Hepatocyte (in vitro differentiated cells): Measurements from ENCODE around the gene GNAZ. TPM values are rescaled to one million over a fixed set of nuclear protein-coding genes. Genes with fewer than 3 reads are reported as not detected.

Experiments used
- DNase-seq: peaks from one replicate; pipeline ENCODE4 v3.0.0-alpha.2; 2016; ENCODE audit warnings: low spot score
- H2AFZ ChIP-seq: fragments of 200-600 bp; sonication (generic); 2 replicates; pipeline ENCODE4 v1.6.0; 2016; ENCODE audit warnings: antibody characterized with exemption, mild to moderate bottlenecking
- H3K27ac ChIP-seq: fragments of 200-600 bp; sonication (generic); 2 replicates; pipeline ENCODE4 v1.5.1; 2016; ENCODE audit warnings: mild to moderate bottlenecking
- H3K27me3 ChIP-seq: fragments of 200-600 bp; sonication (generic); 2 replicates; pipeline ENCODE4 v1.6.1; 2016
- H3K36me3 ChIP-seq: fragments of 200-600 bp; sonication (generic); replicated peaks from 2 replicates; pipeline ENCODE4 v1.5.1; 2016; ENCODE audit warnings: low read depth; ENCODE audit not compliant: insufficient read depth
- H3K4me1 ChIP-seq: fragments of 200-600 bp; sonication (generic); 2 replicates; pipeline ENCODE4 v1.5.1; 2016; ENCODE audit warnings: mild to moderate bottlenecking, moderate library complexity; ENCODE audit not compliant: insufficient read depth
- H3K4me2 ChIP-seq: fragments of 200-600 bp; sonication (generic); 2 replicates; pipeline ENCODE4 v1.6.0; 2016
- H3K4me3 ChIP-seq: fragments of 200-600 bp; sonication (generic); 2 replicates; pipeline ENCODE4 v1.5.1; 2016; ENCODE audit warnings: mild to moderate bottlenecking
- H3K79me2 ChIP-seq: fragments of 200-600 bp; sonication (generic); 2 replicates; pipeline ENCODE4 v1.6.0; 2017; ENCODE audit warnings: mild to moderate bottlenecking
- H3K9me2 ChIP-seq: fragments of 200-600 bp; sonication (generic); replicated peaks from 2 replicates; pipeline ENCODE4 v1.6.0; 2017; ENCODE audit warnings: mild to moderate bottlenecking; ENCODE audit not compliant: insufficient read depth
- H3K9me3 ChIP-seq: fragments of 200-600 bp; sonication (generic); 2 replicates; pipeline ENCODE4 v1.5.1; 2016; ENCODE audit warnings: low read depth, mild to moderate bottlenecking
- H4K20me1 ChIP-seq: fragments of 200-600 bp; sonication (generic); 2 replicates; pipeline ENCODE4 v1.6.0; 2016; ENCODE audit warnings: mild to moderate bottlenecking; ENCODE audit not compliant: insufficient read depth, poor library complexity, severe bottlenecking
- CTCF ChIP-seq: fragments of 200-600 bp; sonication (generic); IDR thresholded peaks from 2 replicates; pipeline ENCODE4 v1.5.1; 2016; ENCODE audit warnings: antibody characterized with exemption, mild to moderate bottlenecking; ENCODE audit not compliant: poor library complexity
- EZH2 ChIP-seq: fragments of 200-600 bp; sonication (generic); IDR thresholded peaks from 2 replicates; pipeline ENCODE4 v1.6.1; 2016; ENCODE audit warnings: antibody characterized with exemption, mild to moderate bottlenecking, borderline replicate concordance
- EZH2phosphoT487 ChIP-seq: fragments of 200-600 bp; sonication (generic); IDR thresholded peaks from one replicate; pipeline ENCODE4 v1.6.1; 2018; ENCODE audit warnings: antibody characterized with exemption, mild to moderate bottlenecking, low read depth, moderate library complexity; ENCODE audit not compliant: unreplicated experiment, severe bottlenecking
- WGBS: methylation state at CpG from one replicate; pipeline ENCODE4 v1.1.6; 2016; ENCODE audit warnings: low lambda C conversion rate; ENCODE audit errors: missing lambda C conversion rate; 5-methylcytosine and 5-hydroxymethylcytosine counted together
- polyA plus RNA-seq: library from polyadenylated mRNA; unstranded; fragments of >200 nt; fragmentation: Nextera tagmentation; extraction: Ambion mirVana; gene quantifications from 2 replicates; pipeline ENCODE4 v1.2.1, GENCODE V29; 2016
- total RNA-seq: library from RNA; depleted of rRNA; stranded (reverse); fragments of >200 nt; gene quantifications from 2 replicates; pipeline ENCODE4 v1.2.3, GENCODE V29; 2014

Gene GNAZ
- total and polyA plus RNA-seq, 2 experiments from 2014 or later: 3.4 to 4.1 TPM

GRCh38 chr22:23121424-23121823 lies 51.1 kb downstream of the GNAZ start:
- Histone ChIP-seq H3K79me2 (no peaks in the 10 kb centered on the region), H3K9me3 (no peaks in the 10 kb centered on the region), H4K20me1 (no peaks in the 10 kb centered on the region), H3K4me3 (no peak overlapping the region), H3K27ac (no peak overlapping the region), H3K4me2 (no peak overlapping the region), H3K36me3 (no peaks in the 10 kb centered on the region), H3K4me1 (no peaks in the 10 kb centered on the region), H3K27me3 (no peaks in the 10 kb centered on the region), H2AFZ (no peak overlapping the region), H3K9me2 (no peaks in the 10 kb centered on the region)
- TF ChIP-seq CTCF (no peak), EZH2 (no peak), EZH2phosphoT487 (no peak)
- WGBS: 92% methylated on average over 9 of the region's 9 CpGs
- DNase-seq: no peak

GRCh38 chr22:23122216-23122957 lies 52.1 kb downstream of the GNAZ start:
- 90% methylated on average over 13 of the region's 13 CpGs for WGBS
- H3K4me3 ChIP-seq: no peak overlapping the region

GRCh38 chr22:23122992-23123803 lies 52.9 kb downstream of the GNAZ start:
- Histone ChIP-seq H3K9me2 (no peaks in the 10 kb centered on the region), H3K4me2 (no peak overlapping the region), H3K4me3 (no peak overlapping the region), H3K79me2 (no peaks in the 10 kb centered on the region), H3K27me3 (no peaks in the 10 kb centered on the region), H4K20me1 (no peaks in the 10 kb centered on the region), H3K4me1 (no peaks in the 10 kb centered on the region), H3K27ac (no peak overlapping the region), H2AFZ (no peak overlapping the region), H3K9me3 (no peaks in the 10 kb centered on the region), H3K36me3 (no peaks in the 10 kb centered on the region)
- no peak for DNase-seq
- 95% methylated on average over 26 of the region's 26 CpGs for WGBS
- TF ChIP-seq EZH2phosphoT487 (no peak), CTCF (no peak), EZH2 (no peak)

More at GRCh38 chr22:23122216-23122957, 52.1 kb downstream of the GNAZ start:
- Histone ChIP-seq H2AFZ (no peak overlapping the region), H3K79me2 (no peaks in the 10 kb centered on the region), H3K4me2 (no peak overlapping the region), H3K27me3 (no peaks in the 10 kb centered on the region), H3K4me1 (no peaks in the 10 kb centered on the region), H3K9me3 (no peaks in the 10 kb centered on the region), H3K9me2 (no peaks in the 10 kb centered on the region), H3K36me3 (no peaks in the 10 kb centered on the region), H4K20me1 (no peaks in the 10 kb centered on the region), H3K27ac (no peak overlapping the region)
- DNase-seq: no peak
- TF ChIP-seq CTCF (no peak), EZH2phosphoT487 (no peak), EZH2 (no peak)
